Kidney tubule cell (primary cell): ENCODE measurements around the gene SRGAP1.
A peak's percentile ranks its signal among the peaks of the same experiment; 100 is the strongest.
"Not testable (repeated sequence)": the region's sequence is repeated elsewhere in the genome, so short reads cannot be mapped to it uniquely, and the experiment has no call there.

Source experiments
- DNase-seq: peaks from one replicate; pipeline ENCODE4 v3.0.0-alpha.2; 2018; ENCODE audit warnings: low spot score

The SRGAP1 gene

GRCh38 chr12:63869656-63870055 lies 25.2 kb downstream of the SRGAP1 start:
- DNase-seq: no peak

- no peak for DNase-seq
These were observed 26.3 kb downstream of the SRGAP1 start for GRCh38 chr12:63870838-63871237.

GRCh38 chr12:63874897-63875480 lies 30.5 kb downstream of the SRGAP1 start:
- no peak for DNase-seq

- DNase-seq: no peak
These were observed 31.2 kb downstream of the SRGAP1 start for GRCh38 chr12:63875703-63876102.

GRCh38 chr12:63876980-63877379 lies 32.5 kb downstream of the SRGAP1 start:
- DNase-seq: no peak

- DNase-seq: no peak
These were observed 33.2 kb downstream of the SRGAP1 start for GRCh38 chr12:63877693-63878092.

GRCh38 chr12:63880235-63880634 lies 35.7 kb downstream of the SRGAP1 start:
- not testable (repeated sequence) for DNase-seq

GRCh38 chr12:63880742-63881263 lies 36.3 kb downstream of the SRGAP1 start:
- DNase-seq: no peak

GRCh38 chr12:63882844-63883243 lies 38.3 kb downstream of the SRGAP1 start:
- no peak for DNase-seq

- no peak for DNase-seq
These were observed 40.9 kb downstream of the SRGAP1 start for GRCh38 chr12:63885401-63885800.

- peak; percentile 37 for DNase-seq
These were observed 44.6 kb downstream of the SRGAP1 start for GRCh38 chr12:63888908-63889635.

- peak; percentile 41 for DNase-seq
These were observed 45.4 kb downstream of the SRGAP1 start for GRCh38 chr12:63889721-63890509.

- DNase-seq: no peak
These were observed 48.7 kb downstream of the SRGAP1 start for GRCh38 chr12:63893170-63893569.

GRCh38 chr12:63894132-63894531 lies 49.6 kb downstream of the SRGAP1 start:
- no peak for DNase-seq

- DNase-seq: no peak
These were observed 51.3 kb downstream of the SRGAP1 start for GRCh38 chr12:63895841-63896240.

GRCh38 chr12:63897931-63898330 lies 53.4 kb downstream of the SRGAP1 start:
- no peak for DNase-seq

- DNase-seq: no peak
These were observed 54.4 kb downstream of the SRGAP1 start for GRCh38 chr12:63898764-63899337.

- DNase-seq: no peak
These were observed 54.9 kb downstream of the SRGAP1 start for GRCh38 chr12:63899396-63899795.

GRCh38 chr12:63900922-63901793 lies 56.7 kb downstream of the SRGAP1 start:
- DNase-seq: no peak

- DNase-seq: no peak
These were observed 60.2 kb downstream of the SRGAP1 start for GRCh38 chr12:63904653-63905052.

GRCh38 chr12:63905544-63905943 lies 61.0 kb downstream of the SRGAP1 start:
- no peak for DNase-seq
